GM19238 (cell line): ENCODE results near the gene NTM.

Source experiments
- DNase-seq: peaks from one replicate; pipeline ENCODE4 v3.0.0; 2011; ENCODE audit warnings: low spot score; ENCODE audit not compliant: insufficient read length

The NTM gene

GRCh38 chr11:132099692-132100091, 729.3 kb downstream of the NTM start:
- DNase-seq: no peak

GRCh38 chr11:132100583-132100982, 730.2 kb downstream of the NTM start:
- no peak for DNase-seq

GRCh38 chr11:132101881-132102280, 731.5 kb downstream of the NTM start:
- DNase-seq: no peak

- no peak for DNase-seq
Measured at GRCh38 chr11:132103021-132103420, 732.6 kb downstream of the NTM start.

- DNase-seq: no peak
Measured at GRCh38 chr11:132106096-132106982, 735.9 kb downstream of the NTM start.

GRCh38 chr11:132111316-132111715, 740.9 kb downstream of the NTM start:
- DNase-seq: no peak

GRCh38 chr11:132111838-132112237, 741.4 kb downstream of the NTM start:
- no peak for DNase-seq

- no peak for DNase-seq
Measured at GRCh38 chr11:132112846-132113245, 742.4 kb downstream of the NTM start.

- no peak for DNase-seq
Measured at GRCh38 chr11:132114185-132114584, 743.8 kb downstream of the NTM start.

- DNase-seq: no peak
Measured at GRCh38 chr11:132114743-132115142, 744.3 kb downstream of the NTM start.

GRCh38 chr11:132115454-132115853, 745.0 kb downstream of the NTM start:
- no peak for DNase-seq

- DNase-seq: no peak
Measured at GRCh38 chr11:132116516-132116915, 746.1 kb downstream of the NTM start.

GRCh38 chr11:132118661-132119060, 748.2 kb downstream of the NTM start:
- DNase-seq: no peak

- DNase-seq: no peak
Measured at GRCh38 chr11:132119573-132119972, 749.2 kb downstream of the NTM start.

- DNase-seq: no peak
Measured at GRCh38 chr11:132122735-132123134, 752.3 kb downstream of the NTM start.

- no peak for DNase-seq
Measured at GRCh38 chr11:132123449-132123848, 753.0 kb downstream of the NTM start.

GRCh38 chr11:132123854-132124835, 753.7 kb downstream of the NTM start:
- DNase-seq: no peak

GRCh38 chr11:132125988-132126871, 755.8 kb downstream of the NTM start:
- peak; percentile 15 for DNase-seq

GRCh38 chr11:132126973-132127899, 756.8 kb downstream of the NTM start:
- no peak for DNase-seq

- no peak for DNase-seq
Measured at GRCh38 chr11:132127900-132128288, 757.5 kb downstream of the NTM start.
